Hematopoietic multipotent progenitor cell treated with erythropoietin and hydrocortisone succinate and interleukin-3 and kit ligand, for 15 days (in vitro differentiated cells): ENCODE data around the gene RFXAP.

ENCODE experiments used
- DNase-seq: peaks from one replicate; pipeline ENCODE4 v3.0.0-alpha.2; 2015; ENCODE audit warnings: low spot score

RFXAP gene

DNA sequence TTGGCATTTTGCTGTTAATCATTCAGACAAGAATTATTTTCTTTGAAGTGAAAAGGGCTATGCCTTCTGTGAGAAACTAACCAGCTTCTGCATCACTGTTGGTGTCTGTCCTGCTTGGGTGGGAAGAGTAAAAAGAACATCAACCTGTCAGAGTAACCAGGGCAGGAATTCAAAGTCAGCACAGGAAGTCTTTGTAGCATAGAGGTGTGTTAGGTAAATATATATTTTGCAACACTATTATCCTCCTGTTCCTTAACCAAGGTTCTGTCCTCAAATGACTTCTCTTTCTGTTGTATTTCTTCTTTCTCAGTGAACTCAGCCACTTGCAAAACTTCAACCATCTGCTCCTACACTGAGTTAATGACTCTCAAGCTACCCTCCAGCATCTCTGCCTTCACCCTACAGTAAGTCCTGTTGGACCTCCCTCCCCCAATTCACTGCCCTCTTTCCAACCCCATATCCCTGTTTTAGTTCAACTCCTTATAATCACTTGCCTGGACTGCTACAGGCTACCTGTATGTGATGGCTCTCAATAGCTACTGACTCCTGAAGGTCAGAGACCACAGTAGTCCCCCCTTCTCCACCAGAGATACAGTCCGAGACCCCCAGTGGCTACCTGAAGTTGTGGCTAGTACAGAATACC, 51.1 kb downstream of the RFXAP start:
- no peak for DNase-seq

DNA sequence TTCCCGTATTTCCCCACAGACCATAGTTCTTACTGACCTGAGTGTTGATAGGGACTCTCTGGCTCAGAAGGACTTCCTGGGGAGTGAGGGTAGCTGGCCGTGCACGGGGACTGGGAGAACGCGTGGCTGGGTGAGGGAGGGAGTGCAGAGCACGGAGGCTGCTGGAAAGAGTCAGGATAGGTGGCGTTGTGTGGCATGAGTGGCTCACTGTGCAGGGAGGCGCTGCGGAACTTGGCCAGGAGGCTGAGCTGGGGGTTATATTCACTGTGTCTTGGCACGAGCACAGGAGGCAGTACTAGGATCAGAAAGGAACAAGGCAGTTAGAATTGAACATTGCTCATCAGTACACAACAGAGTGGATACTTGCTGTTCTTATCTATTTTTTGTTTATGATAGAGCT, 53.6 kb downstream of the RFXAP start:
- DNase-seq = no peak

DNA sequence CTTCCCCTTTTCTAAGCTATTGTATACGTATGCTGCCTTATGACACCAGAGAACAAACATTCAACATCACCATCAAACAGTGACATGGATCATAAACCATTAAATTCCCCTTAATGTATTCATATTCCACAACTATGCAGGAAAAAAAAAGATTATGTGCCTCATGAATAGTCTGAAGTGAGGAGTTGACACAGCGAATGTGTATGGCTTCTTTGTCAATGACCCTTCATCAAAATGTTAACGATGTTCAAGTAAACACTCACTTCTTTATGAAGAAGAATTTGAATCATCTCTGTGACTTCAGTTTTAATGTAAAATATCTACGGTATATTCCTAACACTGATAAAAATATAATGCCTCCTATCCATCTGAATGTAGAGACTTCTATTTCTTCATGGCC, 56.4 kb downstream of the RFXAP start:
- no peak for DNase-seq

DNA sequence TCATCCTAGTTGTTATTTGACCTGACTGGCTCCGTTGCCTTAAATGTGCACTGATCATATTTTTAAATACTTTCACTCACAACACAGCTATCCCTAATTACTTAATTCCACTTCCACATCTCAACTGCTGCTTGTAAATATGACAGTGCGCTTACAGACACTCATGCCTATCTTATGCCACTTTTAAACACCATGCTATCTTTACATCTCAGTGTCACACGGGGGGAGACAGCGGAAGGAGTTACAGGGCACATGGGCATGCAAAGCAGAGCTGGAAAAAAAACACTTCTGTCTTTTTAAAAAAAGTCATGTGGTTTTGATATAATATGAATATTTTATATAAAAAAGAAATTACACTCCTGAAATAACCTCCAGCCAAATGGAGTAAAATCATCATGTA, 56.9 kb downstream of the RFXAP start:
- DNase-seq = no peak
